SU-DHL-6 (cell line): ENCODE data around the gene CSK.

Source experiments
- H2AFZ ChIP-seq: fragments of 200-600 bp; sonication (generic); 2 replicates; pipeline ENCODE4 v1.6.1; 2014; ENCODE audit warnings: low read depth, mild to moderate bottlenecking, moderate library complexity, mixed read lengths, antibody characterized with exemption, low read length; ENCODE audit not compliant: severe bottlenecking
- H3F3A ChIP-seq: fragments of 200-600 bp; shearing (Covaris generic); 2 replicates; pipeline ENCODE4 v1.6.0; 2016; ENCODE audit warnings: antibody characterized with exemption, mild to moderate bottlenecking; ENCODE audit not compliant: insufficient read depth
- H3K27ac ChIP-seq: fragments of 200-600 bp; sonication (generic); 2 replicates; pipeline ENCODE4 v1.5.1; 2016; ENCODE audit warnings: low read depth, mild to moderate bottlenecking, low read length, moderate library complexity, mixed read lengths
- H3K27me3 ChIP-seq: fragments of 200-600 bp; sonication (generic), shearing (Covaris generic); 2 replicates; pipeline ENCODE4 v1.6.0; 2014; ENCODE audit warnings: mild to moderate bottlenecking, low read length
- H3K36me3 ChIP-seq: fragments of 200-600 bp; sonication (generic); 2 replicates; pipeline ENCODE4 v1.6.1; 2014; ENCODE audit warnings: mild to moderate bottlenecking, low read length, mixed read lengths
- H3K4me2 ChIP-seq: fragments of 300-600, 200-600 bp; shearing (Covaris generic), sonication (generic); 2 replicates; pipeline ENCODE4 v1.6.0; 2014; ENCODE audit warnings: low read length, low read depth, mild to moderate bottlenecking; ENCODE audit not compliant: poor library complexity, severe bottlenecking
- H3K4me3 ChIP-seq: fragments of 200-600 bp; sonication (generic); 2 replicates; pipeline ENCODE4 v1.5.1; 2014; ENCODE audit warnings: antibody characterized with exemption, low read length, mild to moderate bottlenecking, mixed read lengths; ENCODE audit not compliant: insufficient read depth, poor library complexity, severe bottlenecking
- H3K79me2 ChIP-seq: fragments of 200-600 bp; sonication (generic); 2 replicates; pipeline ENCODE4 v1.6.1; 2014; ENCODE audit warnings: mild to moderate bottlenecking, low read length, moderate library complexity; ENCODE audit not compliant: insufficient read depth
- H3K9ac ChIP-seq: fragments of 200-600 bp; sonication (generic); 2 replicates; pipeline ENCODE4 v1.7.0; 2014; ENCODE audit warnings: mild to moderate bottlenecking, low read length
- H3K9me2 ChIP-seq: fragments of 200-600 bp; sonication (generic); replicated peaks from 2 replicates; pipeline ENCODE4 v1.6.1; 2014; ENCODE audit warnings: low read length; ENCODE audit not compliant: insufficient read depth
- H3K9me3 ChIP-seq: fragments of 200-600 bp; sonication (generic); 2 replicates; pipeline ENCODE4 v1.6.1; 2014; ENCODE audit warnings: low read length, mixed read lengths; ENCODE audit not compliant: insufficient read depth
- H4K20me1 ChIP-seq: fragments of 200-600 bp; sonication (generic); 2 replicates; pipeline ENCODE4 v1.6.1; 2014; ENCODE audit warnings: low read depth, mild to moderate bottlenecking, antibody characterized with exemption, low read length, moderate library complexity, mixed read lengths
- CTCF ChIP-seq: fragments of 200-600 bp; sonication (generic); IDR thresholded peaks from one replicate; pipeline ENCODE4 v1.5.1; 2017; ENCODE audit warnings: antibody characterized with exemption, mild to moderate bottlenecking, low read length, moderate library complexity; ENCODE audit not compliant: insufficient read depth, poor library complexity, severe bottlenecking
- EZH2phosphoT487 ChIP-seq: fragments of 200-600 bp; sonication (generic), shearing (Covaris generic); conservative IDR thresholded peaks from 2 replicates; pipeline ENCODE4 v1.6.1; 2018; ENCODE audit warnings: mild to moderate bottlenecking, antibody characterized with exemption, low read length, moderate library complexity, mixed read lengths

CSK gene

GRCh38 chr15:74817370-74817737 lies 35.5 kb downstream of the CSK start:
- Histone ChIP-seq H4K20me1 (no peaks in the 10 kb centered on the region), H3K9me2 (no peaks in the 10 kb centered on the region), H3K4me2 (no peak overlapping the region), H3F3A (no peaks in the 10 kb centered on the region), H3K36me3 (no peaks in the 10 kb centered on the region), H3K27ac (no peak overlapping the region), H3K9ac (no peak overlapping the region), H3K4me3 (no peak overlapping the region), H3K79me2 (no peaks in the 10 kb centered on the region), H3K27me3 (no peaks in the 10 kb centered on the region), H3K9me3 (no peaks in the 10 kb centered on the region), H2AFZ (no peak overlapping the region)
- no peak for TF ChIP-seq EZH2phosphoT487
- no peak for TF ChIP-seq CTCF

GRCh38 chr15:74820056-74820455 lies 38.2 kb downstream of the CSK start:
- no peaks in the 10 kb centered on the region for H3K9me3 ChIP-seq
- no peak overlapping the region for H3K27ac ChIP-seq
- H3K36me3 ChIP-seq: no peaks in the 10 kb centered on the region
- no peaks in the 10 kb centered on the region for H3F3A ChIP-seq
- no peaks in the 10 kb centered on the region for H3K27me3 ChIP-seq
- H3K4me3 ChIP-seq: no peak overlapping the region
- no peaks in the 10 kb centered on the region for H3K79me2 ChIP-seq
- no peak overlapping the region for H3K9ac ChIP-seq
- no peaks in the 10 kb centered on the region for H4K20me1 ChIP-seq
- TF ChIP-seq EZH2phosphoT487 (no peak), CTCF (no peak)
- no peak overlapping the region for H2AFZ ChIP-seq
- no peaks in the 10 kb centered on the region for H3K9me2 ChIP-seq
- no peak overlapping the region for H3K4me2 ChIP-seq

- no peaks in the 10 kb centered on the region for H3K9me3 ChIP-seq
- peak overlapping the region; percentile 52 for H3K27ac ChIP-seq
- TF ChIP-seq CTCF: no peak
- TF ChIP-seq EZH2phosphoT487: no peak
- no peaks in the 10 kb centered on the region for H3K27me3 ChIP-seq
- peak overlapping the region; percentile 39 for H3K9ac ChIP-seq
- no peak overlapping the region for H2AFZ ChIP-seq
- peak overlapping the region; percentile 50 for H3K4me2 ChIP-seq
- H3K79me2 ChIP-seq: no peaks in the 10 kb centered on the region
- H3K9me2 ChIP-seq: no peaks in the 10 kb centered on the region
- no peaks in the 10 kb centered on the region for H3K36me3 ChIP-seq
- H3K4me3 ChIP-seq: peak overlapping the region; percentile 28
- no peaks in the 10 kb centered on the region for H3F3A ChIP-seq
- H4K20me1 ChIP-seq: no peaks in the 10 kb centered on the region
These were observed 39.4 kb downstream of the CSK start for GRCh38 chr15:74821091-74821789.
